ENCODE data around the gene WWTR1.

Gene WWTR1

DNA sequence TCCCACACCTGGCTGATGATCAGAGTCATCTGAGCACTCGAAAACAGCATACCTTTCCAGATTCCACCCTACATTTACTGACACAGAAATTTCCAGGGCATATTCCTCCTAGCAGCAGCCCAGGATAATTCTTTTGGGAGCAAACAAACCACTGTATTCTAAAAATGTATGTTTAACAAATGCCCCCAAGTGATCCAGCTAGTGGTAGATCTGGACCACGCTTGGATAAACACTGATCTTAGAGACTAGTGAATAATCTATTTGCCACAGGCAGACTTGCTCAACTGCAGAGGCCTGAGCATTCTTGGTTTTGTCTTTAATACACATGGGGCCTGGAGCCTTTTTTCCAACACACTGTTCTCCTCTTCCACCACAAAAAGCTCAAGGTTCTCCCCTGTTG, 93.7 kb downstream of the WWTR1 start:
- DNase-seq = peak; percentile 77

GRCh38 chr3:149563114-149563513, 94.7 kb downstream of the WWTR1 start:
- DNase-seq = no peak

DNA sequence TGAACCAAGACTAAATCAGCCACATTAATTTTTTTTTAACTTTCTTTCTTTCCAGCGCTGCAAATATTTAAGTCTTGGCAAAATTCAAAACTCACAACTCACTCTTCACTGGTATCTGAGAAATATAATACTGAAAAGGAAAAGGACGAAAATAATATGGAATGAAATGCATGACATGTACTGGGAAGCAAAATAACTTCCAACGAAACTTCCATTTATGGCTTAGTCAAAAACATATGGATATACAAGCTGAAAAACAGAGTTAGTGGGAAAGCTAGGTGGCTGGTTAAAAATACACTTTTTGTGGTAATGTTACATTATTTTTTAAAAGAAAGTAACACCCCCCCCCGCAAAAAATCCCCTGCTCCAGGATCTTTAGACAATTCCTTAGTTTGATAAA, 97.2 kb downstream of the WWTR1 start:
- peak; percentile 51 for DNase-seq

DNA sequence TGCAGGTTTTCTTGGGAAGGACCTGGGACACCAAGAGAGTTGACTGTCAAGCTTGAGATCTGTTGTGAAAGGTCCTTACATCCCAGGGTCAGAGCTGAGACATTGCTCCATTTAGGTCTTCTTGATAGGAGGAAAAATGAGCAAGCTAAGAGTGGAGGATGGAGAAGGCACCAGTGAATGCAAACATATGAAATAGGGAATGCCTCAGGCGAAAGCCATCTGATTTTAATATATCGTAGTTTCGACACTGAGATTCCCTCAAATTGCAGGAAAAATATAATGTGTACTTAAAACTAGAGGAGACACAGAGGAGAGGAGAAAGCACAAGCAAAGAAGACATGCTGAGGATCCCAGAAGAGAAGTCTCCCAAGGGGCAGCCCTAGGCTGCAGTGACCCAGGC, 97.8 kb downstream of the WWTR1 start:
- DNase-seq = no peak

DNA sequence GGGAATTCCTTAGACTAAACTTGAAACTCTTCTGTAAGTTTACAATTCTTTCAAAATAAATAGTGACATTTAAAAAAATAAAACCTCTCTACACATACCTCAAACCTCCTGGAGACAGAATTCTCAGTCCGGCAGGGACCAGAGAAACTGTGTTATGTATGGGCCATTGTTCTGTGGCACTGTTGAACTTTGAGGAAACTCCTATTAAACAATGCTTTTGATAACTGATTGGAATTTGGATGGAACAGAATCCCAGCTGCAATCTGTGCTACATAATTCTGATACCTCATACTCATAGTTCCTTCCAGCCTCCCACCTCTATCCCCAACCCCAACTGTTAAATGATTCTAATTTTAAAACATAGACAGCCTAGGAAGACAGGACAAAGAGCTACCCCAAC, 98.3 kb downstream of the WWTR1 start:
- DNase-seq = no peak

- peak; percentile 56 for DNase-seq
Measured at GRCh38 chr3:149555927-149556326, 101.9 kb downstream of the WWTR1 start.

DNA sequence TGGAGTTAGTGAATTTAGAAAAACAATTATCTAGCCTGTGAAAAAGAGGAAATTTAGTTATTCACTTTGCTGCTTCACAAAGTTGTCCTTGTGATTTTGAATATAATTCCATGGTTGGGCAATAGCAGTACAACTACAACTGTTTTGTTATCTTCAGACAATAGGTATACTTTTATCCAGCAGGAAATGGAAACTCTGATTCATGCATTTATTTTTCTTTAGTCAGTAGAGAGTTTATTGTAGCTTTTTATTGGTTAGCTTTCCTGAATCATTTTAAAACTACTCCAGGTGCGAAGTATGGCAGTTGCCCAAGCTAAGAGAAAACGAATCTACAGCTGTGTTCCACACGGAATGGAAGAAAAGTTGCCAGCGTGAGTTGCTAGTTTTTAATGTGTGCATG, 103.0 kb downstream of the WWTR1 start:
- peak; percentile 63 for DNase-seq

DNA sequence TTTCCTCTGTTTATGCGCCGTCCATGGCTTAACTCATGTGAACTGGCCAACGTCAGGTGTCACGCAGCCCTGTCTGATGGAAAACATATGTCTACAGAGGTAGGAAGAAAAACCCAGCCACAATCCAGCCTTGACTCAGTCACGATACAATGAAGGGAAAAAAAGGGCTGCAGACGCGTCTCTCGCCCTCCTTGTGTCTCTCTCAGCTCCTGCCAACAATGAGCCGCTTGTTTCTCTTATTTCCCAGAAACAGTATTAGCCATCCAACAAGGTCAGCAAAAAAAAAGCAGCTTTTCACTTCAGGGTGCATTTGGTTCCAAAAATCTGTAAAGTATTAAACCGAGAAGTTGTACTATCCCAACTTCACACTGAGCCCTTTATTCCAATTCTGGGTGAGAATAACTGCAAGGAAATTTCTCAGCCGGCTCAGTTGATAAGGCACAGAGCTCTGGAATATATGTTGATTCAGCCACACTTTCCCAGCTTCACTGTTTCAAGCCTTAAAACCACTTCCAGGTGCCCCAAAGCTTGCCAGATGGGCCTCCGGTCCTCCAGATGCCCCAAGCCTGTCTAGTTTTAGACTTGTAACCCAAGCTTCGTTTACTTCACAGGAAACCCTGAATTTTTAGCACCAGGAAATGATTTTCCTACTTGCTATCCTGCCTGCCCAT, 103.9 kb downstream of the WWTR1 start:
- DNase-seq = peak; percentile 59

GRCh38 chr3:149552700-149553099, 105.1 kb downstream of the WWTR1 start:
- DNase-seq = no peak

DNA sequence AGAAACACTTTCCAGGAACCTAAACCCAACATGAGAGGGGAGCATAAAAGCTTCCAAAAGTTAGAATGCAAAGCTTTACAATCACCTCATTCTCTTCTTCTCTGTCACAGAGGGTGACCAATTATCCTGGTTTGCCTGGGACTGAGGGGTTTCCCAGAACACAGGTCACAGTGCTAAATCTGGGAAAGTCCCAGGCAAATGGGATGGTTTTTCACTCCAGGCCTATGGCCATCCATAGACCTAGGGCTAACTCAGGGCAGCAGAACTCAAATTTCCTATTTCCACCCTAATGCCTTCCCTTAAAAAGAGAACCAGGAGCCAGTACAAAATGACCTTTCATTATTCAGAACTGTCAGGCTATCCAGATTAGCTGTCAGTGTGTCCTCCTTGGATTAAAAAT, 106.3 kb downstream of the WWTR1 start:
- DNase-seq = no peak

- no peak for DNase-seq
Measured at GRCh38 chr3:149548669-149549065, 109.2 kb downstream of the WWTR1 start.

DNA sequence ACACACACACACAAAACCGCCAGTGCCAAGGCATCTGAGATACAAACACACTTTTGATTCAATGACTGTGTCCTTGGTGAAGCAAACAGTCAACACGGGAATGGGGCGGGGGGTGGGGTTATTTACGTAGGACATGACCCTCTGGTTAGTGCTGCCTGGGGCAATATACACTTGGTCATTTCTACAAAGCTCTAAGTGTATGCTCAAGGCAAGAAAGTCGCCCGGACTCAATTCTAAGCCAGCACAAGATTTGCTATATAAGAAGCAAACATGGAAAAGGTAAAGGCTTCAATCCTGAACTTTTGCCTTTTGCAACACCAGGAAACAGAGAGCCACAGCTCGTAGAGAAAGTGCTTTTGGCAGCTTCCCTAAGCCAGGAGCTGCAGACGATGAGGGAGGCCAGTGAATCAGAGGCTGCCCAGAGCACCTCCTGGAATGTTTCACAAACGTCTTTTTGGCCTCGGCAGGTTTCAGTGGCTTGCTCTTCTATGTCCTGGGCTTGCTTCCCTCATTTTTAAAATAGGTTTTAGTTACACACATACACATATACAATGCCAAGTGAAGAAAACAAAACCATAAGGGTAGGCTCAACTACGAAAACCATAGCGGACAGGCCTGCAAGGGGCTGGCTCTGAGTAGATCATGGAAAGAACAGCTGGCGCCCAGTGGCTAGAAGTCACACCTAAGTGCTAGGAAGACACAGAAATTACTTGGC, 109.7 kb downstream of the WWTR1 start:
- DNase-seq = peak; percentile 68

- DNase-seq = no peak
Measured at GRCh38 chr3:149547413-149547812, 110.4 kb downstream of the WWTR1 start.

GRCh38 chr3:149545049-149545448, 112.8 kb downstream of the WWTR1 start:
- DNase-seq = no peak

DNA sequence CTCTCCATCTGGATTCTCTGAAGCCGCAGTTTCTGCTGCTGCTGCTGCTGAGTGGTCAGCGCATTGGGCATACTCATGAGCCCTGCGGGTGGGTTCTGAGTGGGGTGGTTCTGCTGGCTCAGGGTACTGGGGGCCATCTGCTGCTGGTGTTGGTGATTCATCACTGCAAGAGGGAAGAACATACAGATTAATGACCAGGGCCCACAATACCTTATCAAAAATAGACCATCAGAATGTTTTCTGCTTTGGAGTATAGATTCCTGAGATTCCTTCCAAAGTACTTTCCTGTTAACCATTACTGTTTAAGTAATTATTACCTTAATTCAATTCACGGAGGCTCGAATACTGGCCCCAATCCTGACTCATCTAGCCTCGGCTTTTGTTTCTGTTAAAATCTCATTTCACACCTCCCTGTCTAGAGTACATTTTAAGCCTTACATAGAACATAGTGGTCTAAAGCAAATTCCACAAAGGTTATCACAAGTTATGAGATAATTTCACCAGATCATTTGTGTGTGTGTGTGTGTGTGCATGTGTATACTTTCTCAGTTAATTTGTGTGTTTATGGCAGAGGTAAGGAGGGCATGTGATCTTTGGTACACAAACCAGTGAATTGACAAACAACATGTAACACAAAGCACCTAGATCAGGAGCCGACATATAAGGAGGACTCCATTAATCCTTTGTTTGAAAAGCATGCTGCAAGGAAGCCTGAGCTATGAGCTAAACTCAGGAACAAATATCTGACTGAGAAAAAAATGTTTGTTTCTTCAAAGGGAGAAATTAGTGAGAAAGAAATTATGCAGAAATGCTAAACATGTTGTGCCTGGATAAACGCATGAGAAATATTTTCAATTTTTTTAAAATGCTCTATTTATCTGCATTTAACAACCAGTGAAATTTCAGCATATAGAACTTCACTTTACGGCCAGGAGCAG, 115.2 kb downstream of the WWTR1 start:
- DNase-seq = peak; percentile 57

DNA sequence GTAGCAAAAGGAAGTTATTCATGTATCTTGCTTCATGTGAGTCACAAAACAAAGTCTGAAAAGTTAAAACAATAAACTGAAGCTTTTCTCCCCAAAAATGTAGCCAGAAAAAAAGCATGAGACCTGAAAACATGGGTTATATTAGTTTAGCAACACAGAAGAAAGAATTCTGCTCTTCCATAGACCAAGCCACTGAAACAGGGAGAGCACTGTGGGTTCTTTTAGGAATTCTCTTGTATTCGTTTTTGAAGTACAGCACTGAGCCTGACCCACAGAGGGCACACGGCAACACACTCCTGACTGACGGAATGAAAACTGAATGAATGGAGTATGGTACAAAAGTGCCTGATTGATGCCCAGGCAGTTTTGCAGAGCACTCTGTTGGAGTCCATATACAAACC, 116.7 kb downstream of the WWTR1 start:
- peak; percentile 84 for DNase-seq

DNA sequence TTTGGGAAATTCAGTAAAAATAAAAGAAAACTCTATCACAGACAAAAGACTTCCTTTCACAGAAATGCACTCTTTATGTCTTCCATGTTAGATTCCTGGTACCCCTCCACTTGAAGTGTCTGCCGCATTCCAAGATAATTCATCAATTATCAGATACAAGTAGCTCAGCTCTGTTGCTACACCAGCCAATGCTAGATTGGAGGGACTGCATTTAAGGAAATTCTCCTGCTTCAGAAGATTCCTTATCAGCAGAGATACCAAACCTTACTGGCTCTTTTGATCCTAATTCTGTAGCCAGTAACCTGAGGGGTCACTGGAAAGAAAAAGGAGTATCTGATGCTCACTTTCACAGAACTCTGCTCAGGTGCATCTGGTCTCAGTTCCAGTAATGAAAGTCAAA, 119.5 kb downstream of the WWTR1 start:
- no peak for DNase-seq

DNA sequence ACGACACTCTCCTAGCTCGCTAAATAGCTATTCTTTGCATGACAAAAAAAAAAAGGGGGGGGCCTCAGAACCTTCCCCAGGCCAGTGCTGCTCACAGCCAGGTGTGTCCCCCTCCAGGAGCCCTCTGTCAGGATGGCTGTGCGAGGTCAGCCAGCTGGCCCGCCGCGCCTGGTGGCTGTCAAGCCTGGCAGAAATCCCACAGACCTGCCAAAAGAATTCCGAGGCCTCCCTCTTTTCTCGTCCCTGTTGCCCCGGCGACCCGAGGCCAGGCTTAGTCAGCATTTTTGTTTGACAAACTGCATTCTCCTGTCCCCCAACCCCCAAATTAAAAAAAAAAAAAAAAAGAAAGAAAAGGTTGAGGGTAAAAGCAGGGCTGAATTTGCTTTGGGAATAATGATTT, 121.4 kb downstream of the WWTR1 start:
- peak; percentile 72 for DNase-seq

DNA sequence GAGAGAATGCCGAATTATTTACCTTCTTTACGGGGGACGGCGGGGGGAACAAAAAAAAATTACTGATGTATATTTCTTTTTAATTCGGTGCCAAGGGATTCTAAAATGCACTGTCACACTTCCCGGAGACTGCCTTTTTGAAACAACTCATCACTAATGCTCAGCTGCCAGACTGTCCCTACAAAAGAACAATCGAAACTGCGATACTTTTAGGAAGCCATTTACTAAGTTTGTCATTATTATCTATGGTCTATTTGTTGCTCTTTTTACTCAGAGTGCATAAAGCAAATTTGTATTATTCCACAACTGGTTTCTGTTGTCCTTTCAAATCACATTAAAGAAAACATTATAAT, 122.5 kb downstream of the WWTR1 start:
- DNase-seq = peak; percentile 42

- DNase-seq = peak; percentile 49
Measured at GRCh38 chr3:149534671-149535332, 123.0 kb downstream of the WWTR1 start.

DNA sequence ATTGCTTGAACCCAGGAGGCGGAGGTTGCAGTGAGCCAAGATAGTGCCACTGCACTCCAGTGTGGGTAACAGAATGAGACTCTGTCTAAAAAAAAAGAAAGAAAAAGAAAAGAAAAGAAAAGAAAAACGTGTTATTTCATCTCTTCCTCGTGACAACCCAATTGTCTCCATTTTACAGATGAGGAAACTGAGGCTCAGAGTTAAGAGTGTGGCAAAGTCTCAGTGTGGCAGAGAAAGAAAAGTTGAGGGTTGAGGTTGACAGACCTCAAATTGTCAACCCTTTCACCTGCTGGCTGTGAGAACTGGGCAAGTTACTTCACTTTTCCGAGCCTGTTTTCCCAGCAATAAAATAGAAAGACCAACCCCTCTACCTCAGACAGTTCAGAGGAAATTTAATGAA, 123.7 kb downstream of the WWTR1 start:
- no peak for DNase-seq

DNA sequence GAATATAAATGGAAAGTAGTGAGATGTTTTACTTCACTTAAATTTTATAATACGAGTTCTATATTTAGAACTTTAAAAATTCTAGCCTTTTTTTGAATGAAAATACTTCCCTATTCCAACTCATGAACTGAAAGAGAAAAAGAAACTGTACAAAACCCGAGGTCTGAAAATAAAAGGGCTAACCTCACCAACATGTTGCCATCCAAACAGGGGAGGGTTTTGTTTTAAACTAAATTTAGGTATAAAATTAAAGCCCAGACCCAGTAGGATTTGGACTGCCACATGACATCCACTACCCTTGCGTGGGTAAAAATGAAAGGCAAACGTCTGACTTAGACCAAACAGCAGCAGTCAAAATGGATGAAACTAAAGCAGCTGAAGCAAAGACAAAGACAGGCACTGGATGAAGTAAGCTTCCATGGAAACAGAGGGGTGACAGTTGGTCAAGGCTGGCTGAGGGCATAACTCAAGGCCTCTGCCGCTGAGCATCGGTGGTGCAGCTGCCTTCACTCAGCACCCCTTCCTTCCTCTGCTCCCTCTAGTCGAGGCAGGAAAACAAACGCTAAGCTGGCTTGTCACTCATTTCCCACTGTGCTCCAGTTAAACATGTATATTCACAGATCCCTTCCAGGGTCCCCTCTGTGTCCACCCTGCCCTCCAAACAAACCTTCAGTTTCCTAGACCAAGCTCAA, 125.2 kb downstream of the WWTR1 start:
- no peak for DNase-seq
